GM19035 (cell line): ENCODE results near the gene HAUS2.
"Not testable (repeated sequence)": the region's sequence is repeated elsewhere in the genome, so short reads cannot be mapped to it uniquely, and the experiment has no call there.

ENCODE experiments used
- ATAC-seq: cut with Tn5 transposase; IDR thresholded peaks from one replicate; pipeline ENCODE4 v1.9.1; 2021; ENCODE audit not compliant: unreplicated experiment

HAUS2 gene

DNA sequence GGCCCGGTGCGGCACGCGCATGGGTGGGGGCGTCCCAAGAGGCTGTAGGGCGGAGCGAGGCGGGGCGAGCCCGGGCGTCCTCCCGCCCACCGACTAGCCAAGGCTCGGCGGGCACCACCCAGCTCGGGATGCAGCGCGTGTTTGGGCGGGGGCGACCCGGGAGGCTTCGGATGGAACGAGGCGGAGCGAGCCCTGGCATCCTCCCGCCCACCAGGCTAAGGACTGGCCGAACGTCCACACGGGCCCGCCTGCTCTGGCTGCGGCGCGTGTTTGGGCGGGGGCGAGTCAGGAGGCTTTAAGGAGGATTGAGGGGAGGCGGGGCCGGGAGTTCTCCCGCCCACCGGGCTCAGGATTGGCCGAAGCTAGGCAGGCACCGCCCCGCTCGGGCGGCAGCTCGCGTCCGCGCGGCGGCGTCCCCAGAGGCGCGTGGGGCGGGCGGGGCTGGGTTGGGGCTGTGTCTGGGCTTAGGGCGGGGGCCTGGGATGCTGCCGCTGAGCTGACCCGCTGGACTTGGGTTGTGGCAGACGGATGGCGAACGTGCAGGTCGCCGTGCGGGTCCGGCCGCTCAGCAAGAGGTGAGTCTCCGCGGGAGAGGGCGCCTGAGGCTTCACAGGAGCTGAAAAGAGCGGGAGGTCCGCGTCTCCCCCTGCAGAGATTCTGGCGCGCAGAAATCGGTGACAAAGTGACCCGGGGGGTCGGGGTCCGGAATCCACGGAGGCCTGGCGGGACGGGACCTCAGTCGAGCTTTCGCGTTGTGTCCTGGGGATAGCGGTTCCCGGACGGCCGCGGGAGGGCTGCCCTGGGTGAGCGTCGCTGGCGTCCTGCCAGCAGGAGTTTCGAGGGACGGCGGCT, 26.8 kb downstream of the HAUS2 start, which contains the start of gene STARD9:
Gene STARD9, plus strand, starts transcription at position 419 of the 852 bp plus-strand sequence. Its CDS starts 110 bp downstream, at position 529.
- peak; percentile 92 for ATAC-seq

DNA sequence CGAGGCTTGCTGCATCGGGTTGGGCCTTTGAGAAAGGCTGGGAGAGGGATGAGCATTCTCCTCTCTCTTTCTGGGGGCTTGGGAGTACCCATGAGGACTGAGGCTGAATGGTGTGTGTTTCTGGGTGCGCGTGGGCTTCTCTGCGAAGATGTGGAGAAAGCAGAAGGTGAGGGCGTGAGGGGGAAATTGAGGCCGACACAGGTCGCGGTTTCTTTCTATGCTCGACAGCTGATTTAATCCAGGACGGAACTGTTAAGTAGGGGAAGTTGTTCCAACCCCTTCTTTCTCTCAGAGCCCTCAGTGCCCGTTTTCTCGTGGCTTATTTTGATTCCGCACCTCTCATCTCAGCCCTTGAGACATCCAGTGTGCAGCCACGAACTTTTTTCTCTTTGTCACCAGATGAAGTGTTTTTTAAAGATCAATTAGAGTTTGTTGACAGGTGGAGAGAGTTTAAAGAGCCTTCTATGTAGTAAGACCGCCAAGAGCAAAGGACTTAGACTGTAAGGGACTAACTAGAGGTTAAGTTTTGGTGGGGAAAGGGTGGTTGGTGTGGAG, 27.5 kb downstream of the HAUS2 start:
- no peak for ATAC-seq

DNA sequence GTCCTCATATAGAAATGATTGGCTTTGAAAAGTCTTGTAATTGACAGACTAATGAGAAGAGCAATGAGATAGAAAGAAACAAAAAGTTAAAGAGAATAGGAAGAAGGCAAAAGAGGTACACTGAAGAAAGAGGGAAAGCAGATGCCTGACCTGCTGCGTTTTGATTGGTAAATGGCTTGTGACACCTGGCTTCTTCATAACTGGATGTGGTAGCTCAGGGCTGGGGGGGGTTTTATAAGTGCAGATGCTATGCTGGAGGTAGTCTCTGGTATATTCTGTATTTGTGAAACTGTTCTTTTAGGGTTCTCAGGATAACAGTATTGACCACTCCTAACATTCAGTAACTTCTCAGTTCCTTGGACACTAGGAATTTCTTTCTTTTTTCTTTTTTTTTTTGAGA, 28.1 kb downstream of the HAUS2 start:
- ATAC-seq: no peak

DNA sequence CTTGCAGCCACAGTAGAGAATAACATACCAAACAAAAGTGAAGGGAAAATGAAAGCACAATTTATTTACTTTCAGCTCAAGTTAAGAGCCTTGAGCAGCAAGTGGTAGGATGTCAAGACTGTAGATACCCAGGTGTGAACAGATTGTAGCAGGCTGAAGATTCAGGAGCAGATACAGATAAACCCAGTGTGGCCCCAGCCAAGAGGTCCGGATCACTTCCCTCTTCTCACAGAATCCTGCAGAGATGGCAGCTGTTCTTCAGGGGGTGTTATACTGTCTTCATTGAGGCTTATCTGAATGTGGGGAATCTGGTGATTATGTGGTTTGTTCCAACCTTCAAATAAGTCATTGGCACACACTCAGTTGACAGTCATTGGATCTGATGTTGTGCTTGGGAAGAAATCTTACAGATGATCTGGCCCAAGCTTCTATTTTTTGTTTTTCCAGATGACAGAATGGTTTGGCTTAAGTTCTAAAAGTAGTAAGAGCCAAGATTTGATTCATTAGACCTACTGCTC, 28.9 kb downstream of the HAUS2 start:
- ATAC-seq: no peak

DNA sequence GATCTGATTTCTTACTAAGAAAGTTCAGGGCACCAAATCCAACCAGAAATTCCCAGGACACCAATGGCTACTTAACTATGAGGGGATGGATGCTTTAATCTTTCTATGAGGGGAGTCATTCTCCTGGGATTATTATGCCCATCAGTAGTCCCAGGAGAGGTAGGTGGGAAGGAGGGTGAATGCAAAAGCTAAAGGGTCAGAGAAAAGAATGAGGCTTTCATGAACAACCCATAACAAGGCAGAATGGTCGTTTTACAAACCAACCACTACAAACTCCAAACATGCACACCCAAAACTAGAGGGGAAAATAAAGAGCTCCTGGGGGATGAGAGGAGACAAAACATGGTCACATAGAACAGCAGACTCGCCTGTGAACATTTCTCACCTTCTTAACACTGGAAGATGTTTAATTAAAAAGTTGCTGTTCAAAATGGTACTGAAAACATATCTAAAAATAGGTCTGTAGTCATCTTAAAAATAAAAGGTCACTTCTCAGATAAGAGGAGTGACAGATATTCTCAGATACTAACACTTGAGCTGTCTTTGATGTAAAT, 30.4 kb downstream of the HAUS2 start:
- ATAC-seq: no peak

DNA sequence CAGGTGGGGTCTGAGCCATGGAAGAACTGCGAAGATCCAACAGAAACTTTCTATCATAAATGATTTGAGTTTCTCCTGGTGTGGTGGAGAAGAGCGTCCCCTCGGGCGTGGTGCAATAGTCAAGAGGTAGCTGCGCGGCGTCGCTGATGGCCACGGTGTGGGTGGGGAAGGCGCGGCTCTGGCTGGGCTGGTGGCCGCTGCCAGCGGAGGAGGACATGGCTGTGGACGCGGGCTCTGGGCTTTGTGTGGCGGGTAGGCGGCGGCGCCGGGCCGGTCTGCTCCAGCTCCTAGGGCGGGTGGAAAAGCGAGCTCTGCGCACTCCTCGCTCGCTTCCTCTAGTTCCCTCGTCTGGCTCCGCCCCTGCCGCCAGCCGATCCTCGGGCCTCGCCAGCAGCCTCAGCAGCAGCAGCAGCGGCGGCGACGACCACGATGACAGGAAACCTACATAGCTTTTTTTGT, 32.7 kb downstream of the HAUS2 start:
- peak; percentile 84 for ATAC-seq

DNA sequence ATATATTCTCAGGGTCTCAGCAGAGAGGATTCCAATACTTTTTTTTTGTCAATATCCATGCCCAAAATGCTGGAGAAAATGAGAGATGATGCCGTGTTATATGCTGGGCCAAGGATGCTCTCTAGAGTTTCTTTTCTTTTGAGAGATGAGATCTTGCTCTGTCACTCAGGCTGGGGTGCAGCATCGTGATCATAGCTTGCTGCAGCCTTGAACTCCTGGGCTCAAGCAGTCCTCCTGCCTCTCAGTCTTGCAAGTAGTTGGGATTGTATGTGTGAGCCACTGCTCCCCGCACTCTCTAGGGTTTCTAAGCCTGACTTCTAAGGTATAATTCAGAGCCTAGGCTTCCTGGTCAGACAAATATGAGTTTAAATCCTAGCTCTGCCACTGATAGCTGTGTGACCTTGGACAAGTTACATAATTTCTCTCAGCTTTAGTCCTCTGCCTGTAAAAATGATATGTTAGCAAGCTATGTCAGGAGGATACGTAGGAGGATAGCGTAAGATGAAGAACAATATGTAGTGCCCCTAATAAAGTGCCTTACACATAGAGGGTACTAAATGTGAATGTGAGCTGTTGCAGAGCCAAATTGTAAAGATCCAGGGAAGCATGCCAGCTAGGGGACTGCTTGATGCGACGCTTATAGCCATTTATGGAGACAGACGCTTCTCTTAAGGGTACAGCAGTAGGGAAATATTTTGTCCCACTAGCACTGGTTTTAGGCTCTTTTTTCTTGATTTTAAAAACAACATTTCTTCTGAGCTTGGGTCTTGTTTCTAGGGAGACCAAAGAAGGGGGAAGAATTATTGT, 34.1 kb downstream of the HAUS2 start:
- no peak for ATAC-seq

DNA sequence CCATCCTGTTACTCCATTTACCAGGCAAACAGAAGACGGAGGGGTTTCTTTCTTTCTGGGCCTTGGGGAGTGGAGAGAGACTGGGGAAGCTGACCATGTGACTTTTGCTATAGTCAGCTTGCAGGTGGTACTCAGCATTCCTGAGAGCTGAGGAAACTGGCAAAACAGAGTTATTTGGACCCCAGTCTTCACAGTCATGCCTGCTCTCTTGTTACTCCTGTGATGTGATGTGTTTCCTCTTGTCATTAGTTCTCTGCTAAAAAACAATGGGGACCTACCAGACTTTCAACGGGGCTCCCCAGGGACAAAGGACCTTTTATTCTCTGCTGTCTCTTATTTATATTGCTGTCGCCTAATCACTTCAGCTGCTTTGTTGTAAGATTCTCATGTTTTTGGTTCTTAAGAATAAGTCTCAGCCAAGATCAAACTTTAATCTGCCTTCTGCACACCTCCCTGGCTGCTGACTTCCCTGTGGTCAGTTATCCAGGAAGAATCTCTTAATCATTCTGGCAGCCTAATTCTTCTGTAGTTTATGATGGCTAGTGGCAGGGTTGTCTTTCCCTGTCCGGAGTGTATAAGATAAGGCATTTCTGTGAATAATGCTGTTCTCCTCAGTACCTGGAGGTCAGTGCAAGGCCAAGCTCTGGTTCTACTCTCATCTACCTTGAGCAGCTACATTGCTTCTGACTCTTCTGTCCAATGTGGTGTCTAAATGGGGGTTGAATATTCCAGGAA, 35.6 kb downstream of the HAUS2 start:
- no peak for ATAC-seq

DNA sequence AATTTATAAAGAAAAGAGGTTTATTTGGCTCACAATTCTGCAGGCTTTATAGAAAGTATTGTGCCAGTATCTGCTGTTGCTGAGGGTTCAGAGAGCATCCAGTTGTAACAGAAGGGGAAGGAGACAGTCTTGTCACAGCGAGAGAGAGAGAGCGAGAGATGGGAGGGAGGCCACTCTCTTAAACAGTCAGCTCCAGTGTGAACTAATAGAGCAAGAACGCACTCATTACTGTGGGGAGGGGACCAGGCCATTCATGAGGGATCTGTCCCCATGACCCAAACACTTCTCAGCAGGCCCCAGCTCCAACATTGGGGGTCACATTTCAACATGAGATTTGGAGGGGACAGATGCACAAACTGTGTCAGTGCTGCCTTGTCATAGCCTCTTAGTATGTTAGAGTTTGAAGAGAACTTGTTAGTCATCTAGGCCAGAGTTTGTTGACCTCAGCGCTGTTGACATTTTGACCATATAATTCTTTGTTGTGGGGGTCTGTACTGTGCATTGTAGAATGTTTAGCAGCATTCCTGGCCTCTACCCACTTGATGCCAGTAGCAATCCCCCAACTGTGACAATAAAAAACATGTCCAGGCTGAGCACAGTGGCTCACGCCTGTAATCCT, 42.1 kb downstream of the HAUS2 start:
- no peak for ATAC-seq

DNA sequence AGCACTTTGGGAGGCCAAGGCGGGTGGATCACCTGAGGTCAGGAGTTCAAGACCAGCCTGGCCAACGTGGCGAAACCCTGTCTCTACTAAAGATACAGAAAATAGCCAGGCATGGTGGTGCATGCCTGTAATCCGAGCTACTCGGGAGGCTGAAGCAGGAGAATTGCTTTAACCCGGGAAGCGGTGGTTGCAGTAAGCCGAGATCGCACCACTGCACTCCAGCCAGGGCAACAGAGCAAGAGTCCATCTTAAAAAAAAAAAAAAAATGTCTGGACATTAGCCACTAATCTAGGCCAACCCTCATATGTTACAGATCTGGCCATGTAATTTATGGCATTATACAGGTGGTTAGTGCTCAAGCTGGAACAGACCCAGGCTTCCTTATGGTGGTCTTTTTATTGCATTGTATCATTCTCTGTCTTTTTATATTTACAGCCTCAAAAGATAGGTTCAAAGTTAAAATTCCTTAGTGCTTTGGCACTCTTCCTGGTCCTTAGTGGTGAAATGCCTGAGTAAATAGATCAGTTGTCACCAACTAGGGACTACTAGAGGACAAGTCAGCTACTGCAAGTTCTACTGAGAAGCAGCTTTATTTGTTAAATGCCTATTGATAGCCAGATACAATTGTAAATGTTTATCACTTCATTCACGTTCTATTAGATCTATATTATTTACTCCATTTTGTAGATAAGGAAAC, 42.7 kb downstream of the HAUS2 start:
- ATAC-seq: no peak

DNA sequence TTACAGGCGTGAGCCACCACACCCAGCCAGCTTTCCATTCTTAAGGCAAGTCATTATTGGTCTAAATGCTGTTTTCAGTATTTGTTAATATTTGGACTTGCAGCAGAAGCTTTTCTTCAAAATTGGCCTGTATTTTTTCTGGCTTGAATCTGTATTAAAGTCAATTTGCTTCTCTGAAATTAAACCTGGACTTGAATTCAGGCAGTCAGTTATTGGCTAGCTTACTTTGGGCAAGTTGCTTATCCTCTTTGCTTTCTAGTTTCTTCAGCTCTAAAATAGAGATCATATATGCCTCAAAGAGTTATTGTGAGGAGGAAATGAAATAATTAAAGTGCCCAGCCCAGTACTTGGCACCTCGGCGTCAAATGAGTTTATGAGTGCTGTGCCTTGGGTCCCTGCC, 44.1 kb downstream of the HAUS2 start:
- no peak for ATAC-seq

DNA sequence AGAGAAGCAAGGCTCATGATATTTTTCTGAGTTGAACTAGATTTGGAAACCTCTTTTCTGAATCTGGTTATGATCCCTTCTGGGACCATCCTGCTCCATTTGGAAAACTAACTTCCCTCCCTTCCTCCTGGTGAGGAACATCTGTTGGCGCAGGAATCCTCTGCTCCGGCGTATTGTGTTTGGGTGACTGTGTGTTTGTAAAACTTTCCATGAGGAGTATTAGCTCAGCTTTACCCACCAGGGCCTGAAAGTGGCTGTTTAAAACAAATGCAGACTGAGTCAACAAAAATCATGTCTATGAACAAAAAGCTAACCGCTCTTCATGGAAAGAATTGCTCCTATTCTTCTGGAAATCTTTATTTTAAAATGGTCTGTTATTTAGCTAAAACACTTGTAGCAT, 44.5 kb downstream of the HAUS2 start:
- ATAC-seq: no peak

DNA sequence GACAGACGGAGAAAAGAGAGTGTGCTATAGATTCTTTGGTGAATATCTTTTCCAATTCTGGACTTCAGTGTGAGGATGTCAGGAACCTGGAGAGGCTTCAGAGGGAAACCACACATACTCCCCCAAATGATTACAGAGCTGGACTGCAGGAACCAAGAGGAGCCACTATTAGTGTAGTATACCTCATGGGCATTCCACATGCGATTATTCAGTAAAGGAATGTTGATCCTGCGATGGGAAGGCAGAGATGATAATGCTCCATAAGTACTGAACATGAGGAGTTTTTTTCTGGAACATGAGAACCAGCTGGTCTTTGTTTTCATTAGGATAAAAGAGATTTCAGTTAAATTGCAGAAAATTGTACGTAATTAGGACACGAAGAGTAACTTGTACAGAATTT, 45.5 kb downstream of the HAUS2 start:
- ATAC-seq: no peak

DNA sequence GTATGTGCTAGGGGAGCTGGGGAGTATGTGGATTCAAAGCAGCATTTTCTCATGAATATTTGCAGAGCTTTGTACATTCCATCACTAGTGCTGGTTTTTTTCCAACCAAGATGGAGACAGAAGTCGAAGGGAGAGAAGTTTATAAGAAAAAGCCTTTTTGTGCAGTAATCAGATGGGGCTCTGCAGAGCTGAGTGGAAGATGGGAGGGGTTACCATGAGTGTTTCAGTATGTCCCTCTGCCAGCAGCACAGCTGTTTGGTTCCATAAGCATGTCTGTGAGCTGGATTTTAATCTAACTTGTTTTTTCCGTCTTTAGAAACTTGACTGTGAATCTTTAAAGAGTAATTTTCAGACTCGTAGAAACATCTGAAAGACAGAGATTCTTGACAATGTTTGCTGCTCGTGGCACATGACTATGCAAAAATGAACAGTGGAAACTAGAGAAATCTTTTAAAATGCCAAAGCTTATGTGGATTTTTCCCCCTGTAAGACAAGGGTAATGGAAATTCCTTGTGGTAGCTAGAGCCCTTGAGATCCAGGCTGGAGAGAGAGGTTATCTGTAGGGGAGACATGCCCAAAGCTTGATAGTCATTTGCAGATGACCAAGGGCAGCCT, 47.1 kb downstream of the HAUS2 start:
- no peak for ATAC-seq

DNA sequence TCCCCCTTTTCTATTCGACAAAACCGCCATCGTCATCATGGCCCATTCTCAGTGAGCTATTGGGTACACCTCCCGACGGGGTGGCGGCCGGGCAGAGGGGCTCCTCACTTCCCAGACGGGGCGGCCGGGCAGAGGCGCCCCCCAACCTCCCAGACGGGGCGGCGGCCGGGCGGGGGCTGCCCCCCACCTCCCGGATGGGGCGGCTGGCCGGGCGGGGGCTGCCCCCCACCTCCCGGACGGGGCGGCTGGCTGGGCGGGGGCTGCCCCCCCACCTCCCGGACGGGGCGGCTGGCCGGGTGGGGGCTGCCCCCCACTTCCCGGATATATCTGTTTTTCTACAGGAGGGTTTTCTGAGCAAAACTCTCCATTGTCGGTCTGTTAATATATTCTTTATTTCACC, 52.7 kb downstream of the HAUS2 start:
- not testable (repeated sequence) for ATAC-seq

DNA sequence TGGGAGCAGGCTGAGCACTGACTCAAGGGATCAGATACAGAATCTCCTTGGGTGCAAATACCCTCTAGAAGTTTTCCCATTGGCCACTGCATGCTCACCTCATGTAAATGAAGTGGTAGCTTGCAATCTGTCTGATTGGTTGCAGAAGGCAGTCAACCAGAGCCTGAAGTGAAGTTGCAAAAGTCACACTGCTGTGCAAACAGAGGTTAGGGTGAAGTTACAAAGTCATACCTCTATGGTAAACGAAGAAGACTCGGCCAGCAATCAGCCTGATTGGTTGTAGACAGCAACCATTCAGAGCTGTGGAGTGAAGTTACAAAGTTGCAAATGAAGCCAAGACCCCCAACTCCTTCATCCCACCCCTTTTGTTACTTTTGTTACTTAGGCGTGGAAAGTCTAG, 53.9 kb downstream of the HAUS2 start:
- ATAC-seq: no peak

DNA sequence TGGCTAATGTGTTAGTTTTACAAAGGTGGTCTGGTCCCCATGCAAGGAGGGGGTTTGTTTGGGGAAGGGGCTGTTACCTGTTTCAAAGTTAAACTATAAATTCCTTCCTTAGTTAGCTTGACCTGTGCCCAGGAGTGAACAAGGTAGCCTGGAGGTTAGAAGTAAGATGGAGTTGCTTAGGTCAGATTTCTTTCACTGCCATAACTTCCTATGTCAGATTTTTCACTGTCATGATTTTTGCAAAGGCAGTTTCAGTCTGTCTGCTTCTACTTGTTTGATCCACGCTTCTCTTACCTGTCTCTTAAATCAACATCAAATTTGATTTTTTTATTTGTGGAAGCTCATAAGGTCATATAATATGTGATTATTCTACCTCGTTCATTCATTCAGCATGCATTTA, 55.3 kb downstream of the HAUS2 start:
- ATAC-seq: no peak

DNA sequence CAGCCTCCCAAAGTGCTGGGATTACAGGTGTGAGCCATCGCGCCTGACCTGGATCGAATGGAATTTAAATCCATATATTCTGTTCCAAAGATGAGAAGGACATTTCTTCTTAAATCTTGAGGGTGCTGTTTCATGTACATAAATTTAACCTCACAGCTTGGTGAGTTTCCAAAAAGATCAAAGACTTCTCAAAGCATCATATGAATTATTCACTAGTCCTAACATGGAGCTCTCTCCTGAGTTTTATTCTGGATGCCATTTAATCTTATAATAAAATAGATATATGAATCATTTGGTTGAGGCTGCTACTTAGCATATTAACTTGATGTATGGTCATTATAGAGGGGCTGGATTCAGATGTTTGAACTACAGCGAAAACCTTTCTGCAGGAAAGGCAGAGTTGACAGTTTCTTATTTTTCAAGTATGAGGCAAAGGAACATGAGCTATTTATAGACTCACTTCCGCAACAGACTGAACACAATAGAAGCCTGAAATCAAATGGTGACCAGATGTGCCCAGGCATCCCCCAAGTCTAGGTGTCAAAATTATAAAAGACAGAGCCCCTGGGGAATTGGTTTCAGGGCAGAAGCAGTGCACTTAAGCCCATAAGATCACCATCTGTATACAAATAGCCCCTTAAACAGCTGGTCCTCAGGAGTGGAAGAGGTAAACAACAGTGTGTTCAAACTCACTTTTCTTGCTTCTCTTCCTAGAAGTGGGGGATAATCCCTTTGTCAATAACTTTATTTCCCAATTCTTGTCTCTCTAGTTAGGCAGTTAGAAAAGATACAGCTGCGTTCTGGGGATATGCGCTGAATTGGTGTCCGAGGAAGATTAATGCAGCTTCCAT, 56.5 kb downstream of the HAUS2 start:
- ATAC-seq: no peak
